Right kidney (tissue), 1 donor: ENCODE results near the gene LRRC43.
"Not testable (repeated sequence)": the region's sequence is repeated elsewhere in the genome, so short reads cannot be mapped to it uniquely, and the experiment has no call there.

Experiments
- DNase-seq: peaks from one replicate; pipeline ENCODE4 v3.0.0-alpha.2; 2016

Gene LRRC43

GRCh38 chr12:122158700-122159285 is 24.1 kb upstream of the LRRC43 start:
- DNase-seq, result no peak

GRCh38 chr12:122159882-122160281 is 23.0 kb upstream of the LRRC43 start:
- no peak for DNase-seq

- no peak for DNase-seq
These were observed 22.2 kb upstream of the LRRC43 start for GRCh38 chr12:122160761-122161160.

GRCh38 chr12:122161682-122162081 is 21.2 kb upstream of the LRRC43 start:
- DNase-seq, result no peak

- no peak for DNase-seq
These were observed 19.9 kb upstream of the LRRC43 start for GRCh38 chr12:122162976-122163375.

GRCh38 chr12:122166422-122167349 is 16.2 kb upstream of the LRRC43 start:
- no peak for DNase-seq

- DNase-seq, result no peak
These were observed 15.5 kb upstream of the LRRC43 start for GRCh38 chr12:122167356-122167925.

GRCh38 chr12:122168492-122168891 is 14.4 kb upstream of the LRRC43 start:
- DNase-seq, result no peak

GRCh38 chr12:122171399-122171798 is 11.5 kb upstream of the LRRC43 start:
- no peak for DNase-seq

- DNase-seq, result no peak
These were observed 10.5 kb upstream of the LRRC43 start for GRCh38 chr12:122172262-122172939.

GRCh38 chr12:122174155-122174845 is 8.6 kb upstream of the LRRC43 start, which contains the start of gene IL31:
Gene IL31, minus strand, starts transcription at chr12:122174221. Its CDS starts 49 bp downstream, at chr12:122174172.
- no peak for DNase-seq

- not testable (repeated sequence) for DNase-seq
These were observed 6.5 kb upstream of the LRRC43 start for GRCh38 chr12:122176473-122176872.

- DNase-seq, result no peak
These were observed 641 bp downstream of the LRRC43 start for GRCh38 chr12:122183588-122183940.

- DNase-seq, result no peak
These were observed 1.6 kb downstream of the LRRC43 start for GRCh38 chr12:122184517-122184916.

- no peak for DNase-seq
These were observed 2.2 kb downstream of the LRRC43 start for GRCh38 chr12:122185079-122185478.

- DNase-seq, result no peak
These were observed 2.7 kb downstream of the LRRC43 start for GRCh38 chr12:122185494-122186082.

- no peak for DNase-seq
These were observed 4.5 kb downstream of the LRRC43 start for GRCh38 chr12:122187466-122187865.

- no peak for DNase-seq
These were observed 6.9 kb downstream of the LRRC43 start for GRCh38 chr12:122189626-122190475.

- peak; percentile 28 for DNase-seq
These were observed 8.1 kb downstream of the LRRC43 start for GRCh38 chr12:122190842-122191668.

GRCh38 chr12:122192441-122192840 is 9.5 kb downstream of the LRRC43 start:
- DNase-seq, result no peak
